ENCODE measurements around the gene IYD. TPM values are rescaled to one million over a fixed set of nuclear protein-coding genes. Genes with fewer than 3 reads are reported as not detected.
"Not testable (repeated sequence)": the region's sequence is repeated elsewhere in the genome, so short reads cannot be mapped to it uniquely, and the experiment has no call there.

The IYD gene
- total and polyA plus RNA-seq, 2 experiments from 2014 or later = not detected

DNA sequence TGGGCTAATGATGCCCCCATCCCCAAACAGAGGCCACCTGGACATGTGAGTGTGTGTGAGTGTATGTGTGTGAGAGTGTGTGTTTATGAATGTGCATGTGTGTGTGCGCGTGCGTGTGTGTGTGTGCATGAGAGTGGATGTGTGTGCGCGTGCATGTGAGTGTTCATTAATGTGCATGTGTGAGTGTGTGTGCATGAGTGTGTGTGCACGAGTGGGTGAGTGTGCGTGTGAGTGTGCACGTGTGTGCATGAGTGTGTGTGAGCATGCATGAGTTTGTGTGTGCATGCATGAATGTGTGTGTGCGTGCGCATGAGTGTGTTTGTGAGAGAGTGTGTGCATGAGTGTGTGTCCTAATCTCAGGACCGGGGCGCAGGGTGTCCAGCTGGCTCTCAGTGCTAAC is 1.3 kb downstream of the IYD start:
- no peak overlapping the region for H3K27ac ChIP-seq
- no peaks in the 10 kb centered on the region for H4K20me1 ChIP-seq (ENCODE audit: insufficient read depth)
- H3K4me1 ChIP-seq (ENCODE audit: insufficient read depth) = peaks cover 28% of the 10 kb centered on the region
- 80 to 82% methylated on average over 12 of the region's 12 CpGs for WGBS, 2 experiments (ENCODE audit: low coverage in 1 of 2, low lambda C conversion rate in 2 of 2, missing lambda C conversion rate in 2 of 2)
- H3K9ac ChIP-seq = no peak overlapping the region
- no peaks in the 10 kb centered on the region for H3K36me3 ChIP-seq (ENCODE audit: low read depth)
- no peaks in the 10 kb centered on the region for H3K9me2 ChIP-seq (ENCODE audit: insufficient read depth)
- H3K4me2 ChIP-seq (ENCODE audit: unreplicated experiment) = no peak overlapping the region
- H3K79me2 ChIP-seq (ENCODE audit: insufficient read depth) = no peaks in the 10 kb centered on the region
- in situ Hi-C loops (cut with MboI) = no loop called here
- no peaks in the 10 kb centered on the region for H3K9me3 ChIP-seq (ENCODE audit: low read depth)
- H3K27me3 ChIP-seq (replicated peaks; ENCODE audit: insufficient read depth) = no peaks in the 10 kb centered on the region
- TF ChIP-seq EZH2 (IDR thresholded peaks at IDR 0.05; ENCODE audit: insufficient read depth, poor library complexity, severe bottlenecking) (no peak), EZH2phosphoT487 (IDR thresholded peaks at IDR 0.05; ENCODE audit: insufficient read depth, low read depth) (no peak)
- H2AFZ ChIP-seq = no peak overlapping the region
- no peak overlapping the region for H3K4me3 ChIP-seq
- DNase-seq = no peak
- peaks cover 24% of the 10 kb centered on the region for H3F3A ChIP-seq (ENCODE audit: insufficient read depth)

DNA sequence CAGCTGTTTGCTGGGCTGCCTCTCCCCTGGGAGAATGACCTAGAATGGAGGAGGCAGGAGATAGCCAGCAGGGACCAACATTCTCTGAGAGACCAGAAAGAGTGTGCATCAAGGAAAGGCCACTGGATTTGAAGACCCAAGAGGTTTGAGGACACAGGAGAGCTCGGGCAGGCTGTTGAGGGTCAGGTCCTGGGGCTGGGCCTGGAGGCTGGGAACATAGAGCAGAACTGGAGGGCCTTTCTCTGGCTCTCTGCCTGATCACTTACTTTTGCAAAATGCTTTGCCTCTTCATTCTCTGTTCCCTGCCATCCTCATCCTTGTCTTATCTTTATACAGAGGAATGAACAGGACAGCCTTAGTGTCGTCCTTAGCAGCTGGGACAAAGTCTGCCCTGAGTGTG is 2.5 kb downstream of the IYD start:
- H3K9ac ChIP-seq = no peak overlapping the region
- H2AFZ ChIP-seq = no peak overlapping the region
- peak overlapping the region; percentile 25 for H3K4me2 ChIP-seq (ENCODE audit: unreplicated experiment)
- no peaks in the 10 kb centered on the region for H3K36me3 ChIP-seq (ENCODE audit: low read depth)
- TF ChIP-seq EZH2 (IDR thresholded peaks at IDR 0.05; ENCODE audit: insufficient read depth, poor library complexity, severe bottlenecking) (no peak), EZH2phosphoT487 (IDR thresholded peaks at IDR 0.05; ENCODE audit: insufficient read depth, low read depth) (no peak)
- H3K4me1 ChIP-seq (ENCODE audit: insufficient read depth) = peaks cover 28% of the 10 kb centered on the region
- H3F3A ChIP-seq (ENCODE audit: insufficient read depth) = peaks cover 24% of the 10 kb centered on the region
- H3K9me3 ChIP-seq (ENCODE audit: low read depth) = no peaks in the 10 kb centered on the region
- no peaks in the 10 kb centered on the region for H4K20me1 ChIP-seq (ENCODE audit: insufficient read depth)
- 91 to 100% methylated on average over 2 of the region's 2 CpGs for WGBS, 2 experiments (ENCODE audit: low coverage in 1 of 2, low lambda C conversion rate in 2 of 2, missing lambda C conversion rate in 2 of 2)
- H3K9me2 ChIP-seq (ENCODE audit: insufficient read depth) = no peaks in the 10 kb centered on the region
- no peak overlapping the region for H3K4me3 ChIP-seq
- in situ Hi-C loops (cut with MboI) = no loop called here
- DNase-seq = no peak
- no peak overlapping the region for H3K27ac ChIP-seq
- no peaks in the 10 kb centered on the region for H3K79me2 ChIP-seq (ENCODE audit: insufficient read depth)
- H3K27me3 ChIP-seq (replicated peaks; ENCODE audit: insufficient read depth) = no peaks in the 10 kb centered on the region

DNA sequence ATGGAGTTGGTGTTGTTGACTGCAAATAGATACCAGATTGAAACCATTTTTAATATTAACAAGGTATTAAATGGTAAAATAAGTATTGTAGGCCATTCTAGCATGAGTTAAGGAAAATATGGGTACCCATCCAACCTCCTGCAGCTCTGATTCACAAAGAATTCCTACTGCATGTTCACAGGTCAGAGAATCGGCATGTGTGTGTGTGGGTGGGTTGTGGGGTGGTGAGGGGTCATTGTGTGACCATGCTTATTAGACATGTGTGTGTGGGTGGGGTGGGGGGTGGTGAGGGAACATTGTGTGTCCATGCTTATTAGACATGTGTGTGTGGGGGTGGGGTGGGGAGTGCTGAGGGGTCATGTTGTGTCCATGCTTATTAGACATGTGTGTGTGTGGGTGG is 3.2 kb downstream of the IYD start:
- Histone ChIP-seq H2AFZ (no peak overlapping the region), H3K9me3 (ENCODE audit: low read depth) (no peaks in the 10 kb centered on the region), H3K4me1 (ENCODE audit: insufficient read depth) (peaks cover 28% of the 10 kb centered on the region), H3F3A (ENCODE audit: insufficient read depth) (peaks cover 24% of the 10 kb centered on the region), H4K20me1 (ENCODE audit: insufficient read depth) (no peaks in the 10 kb centered on the region), H3K4me3 (no peak overlapping the region), H3K9me2 (ENCODE audit: insufficient read depth) (no peaks in the 10 kb centered on the region), H3K27me3 (replicated peaks; ENCODE audit: insufficient read depth) (no peaks in the 10 kb centered on the region), H3K36me3 (ENCODE audit: low read depth) (no peaks in the 10 kb centered on the region), H3K9ac (no peak overlapping the region), H3K4me2 (ENCODE audit: unreplicated experiment) (peak overlapping the region; percentile 25), H3K27ac (peak overlapping the region; percentile 83; the same call in 1 of the 2 replicates), H3K79me2 (ENCODE audit: insufficient read depth) (no peaks in the 10 kb centered on the region)
- 7% methylated on average over 1 of the region's 1 CpG for WGBS, 2 experiments (ENCODE audit: low coverage in 1 of 2, low lambda C conversion rate in 2 of 2, missing lambda C conversion rate in 2 of 2)
- no peak for TF ChIP-seq EZH2phosphoT487 (IDR thresholded peaks at IDR 0.05; ENCODE audit: insufficient read depth, low read depth)
- TF ChIP-seq EZH2 (IDR thresholded peaks at IDR 0.05; ENCODE audit: insufficient read depth, poor library complexity, severe bottlenecking) = no peak
- peak; percentile 76 for DNase-seq
- in situ Hi-C loops (cut with MboI) = no loop called here

DNA sequence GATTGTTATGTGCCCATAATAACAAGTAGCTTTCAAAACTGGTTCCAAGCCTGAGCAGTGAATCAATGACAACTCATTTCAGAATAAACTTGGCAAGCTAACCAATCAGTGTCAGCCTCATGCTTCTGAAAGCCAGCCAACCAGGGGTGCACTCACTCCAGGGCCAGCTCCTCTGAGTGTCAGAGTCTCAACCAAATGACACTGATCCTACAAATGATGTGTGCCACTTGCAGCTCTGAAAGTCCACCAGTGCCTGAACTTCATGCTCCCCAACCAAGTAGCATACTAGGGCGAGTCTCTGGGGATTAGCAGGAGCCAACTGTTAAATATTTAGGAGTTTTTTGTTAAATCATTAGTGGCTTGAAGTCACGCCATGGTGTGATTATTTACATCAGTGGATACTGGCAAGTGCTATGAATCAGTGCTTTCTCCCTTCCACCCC is 4.5 kb downstream of the IYD start:
- no peaks in the 10 kb centered on the region for H3K9me2 ChIP-seq (ENCODE audit: insufficient read depth)
- no peak overlapping the region for H2AFZ ChIP-seq
- no peaks in the 10 kb centered on the region for H3K9me3 ChIP-seq (ENCODE audit: low read depth)
- no peaks in the 10 kb centered on the region for H4K20me1 ChIP-seq (ENCODE audit: insufficient read depth)
- in situ Hi-C loops (cut with MboI) = no loop called here
- WGBS, 2 experiments (ENCODE audit: low coverage in 1 of 2, low lambda C conversion rate in 2 of 2, missing lambda C conversion rate in 2 of 2) = 8 to 14% methylated on average over 2 of the region's 2 CpGs
- H3K79me2 ChIP-seq (ENCODE audit: insufficient read depth) = no peaks in the 10 kb centered on the region
- peak overlapping the region; percentile 27; the same call in 1 of the 2 replicates for H3K9ac ChIP-seq
- peak overlapping the region; percentile 83 for H3K27ac ChIP-seq
- no peak for TF ChIP-seq EZH2 (IDR thresholded peaks at IDR 0.05; ENCODE audit: insufficient read depth, poor library complexity, severe bottlenecking)
- TF ChIP-seq EZH2phosphoT487 (IDR thresholded peaks at IDR 0.05; ENCODE audit: insufficient read depth, low read depth) = 0 out of 2 replicates have a peak, but pooled peaks have one; percentile 50
- H3F3A ChIP-seq (ENCODE audit: insufficient read depth) = peaks cover 24% of the 10 kb centered on the region
- peaks cover 28% of the 10 kb centered on the region for H3K4me1 ChIP-seq (ENCODE audit: insufficient read depth)
- H3K27me3 ChIP-seq (replicated peaks; ENCODE audit: insufficient read depth) = no peaks in the 10 kb centered on the region
- peak; percentile 93 for DNase-seq
- H3K4me2 ChIP-seq (ENCODE audit: unreplicated experiment) = peak overlapping the region; percentile 50
- H3K4me3 ChIP-seq = peak overlapping the region; percentile 17
- no peaks in the 10 kb centered on the region for H3K36me3 ChIP-seq (ENCODE audit: low read depth)

DNA sequence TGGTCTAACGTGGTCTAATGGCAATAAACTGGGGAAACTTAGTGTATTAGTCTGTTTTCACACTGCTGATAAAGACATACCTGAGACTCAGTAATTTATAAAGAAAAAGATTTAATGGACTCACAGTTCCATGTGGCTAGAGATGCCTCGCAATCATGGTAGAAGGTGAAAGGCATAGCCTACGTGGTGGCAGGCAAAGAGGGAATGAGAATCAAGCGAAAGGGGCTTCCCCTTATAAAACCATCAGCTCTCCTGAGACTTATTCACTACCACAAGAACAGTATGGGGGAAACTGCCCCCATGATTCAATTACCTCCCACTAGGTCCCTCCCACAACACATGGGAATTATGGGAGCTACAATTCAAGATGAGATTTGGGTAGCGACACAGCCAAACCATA is 5.5 kb downstream of the IYD start:
- H3K79me2 ChIP-seq (ENCODE audit: insufficient read depth); H4K20me1 ChIP-seq (ENCODE audit: insufficient read depth); H3K4me2 ChIP-seq (ENCODE audit: unreplicated experiment); H2AFZ ChIP-seq; H3K27me3 ChIP-seq (replicated peaks; ENCODE audit: insufficient read depth); H3K36me3 ChIP-seq (ENCODE audit: low read depth); DNase-seq; H3K4me3 ChIP-seq; H3K27ac ChIP-seq; H3K9me3 ChIP-seq (ENCODE audit: low read depth); H3K9ac ChIP-seq; in situ Hi-C loops (cut with MboI); H3K9me2 ChIP-seq (ENCODE audit: insufficient read depth): not testable (repeated sequence)
- Histone ChIP-seq H3F3A (ENCODE audit: insufficient read depth) (peaks cover 24% of the 10 kb centered on the region), H3K4me1 (ENCODE audit: insufficient read depth) (peaks cover 28% of the 10 kb centered on the region)
- WGBS, 2 experiments (ENCODE audit: low coverage in 1 of 2, low lambda C conversion rate in 2 of 2, missing lambda C conversion rate in 2 of 2) = 53 to 58% methylated on average over 5 of the region's 5 CpGs
